ENCODE data around the gene GALNT16. TPM values are rescaled to one million over a fixed set of nuclear protein-coding genes. Genes with fewer than 3 reads are reported as not detected.

GALNT16 gene
- total and polyA plus RNA-seq, 2 of the 8 experiments (the other 6 are each of a cell fraction or from before 2014, with no cell fraction given), result 5.4 to 6.3 TPM

GRCh38 chr14:69231486-69231885 is 28.5 kb upstream of the GALNT16 start:
- H3K4ac ChIP-seq (replicated peaks; ENCODE audit: insufficient read length, low read depth, low read length), result no peak overlapping the region
- H3K4me1 ChIP-seq (replicated peaks in 1 of 4; ENCODE audit: control insufficient read depth in 3 of 4, insufficient read depth in 4 of 4, low read length in 3 of 4), result no peaks in the 10 kb centered on the region
- 84% methylated on average over 2 of the region's 2 CpGs; no CpG with 5 or more reads in 1 of the 2 experiments for WGBS, 2 experiments (ENCODE audit: extremely low coverage in 1 of 2, insufficient coverage in 1 of 2, insufficient read length in 1 of 2, insufficient replicate concordance in 2 of 2, low coverage in 1 of 2, low lambda C conversion rate in 2 of 2, missing lambda C conversion rate in 1 of 2)
- no peak overlapping the region for H3K14ac ChIP-seq (ENCODE audit: insufficient read length)
- H3K23me2 ChIP-seq (ENCODE audit: low read depth, low read length), result no peaks in the 10 kb centered on the region
- H2BK12ac ChIP-seq (ENCODE audit: low read depth, low read length), result no peak overlapping the region
- no peaks in the 10 kb centered on the region for H3K9me3 ChIP-seq (ENCODE audit: insufficient read depth in 2 of 2, low read depth in 1 of 2, low read length in 1 of 2)
- no peak overlapping the region for H3K4me2 ChIP-seq (ENCODE audit: insufficient read depth in 1 of 2, low read depth in 2 of 2, low read length in 2 of 2)
- H3K79me2 ChIP-seq (ENCODE audit: control insufficient read depth in 1 of 2, insufficient read depth in 2 of 2, low read length in 2 of 2), result no peaks in the 10 kb centered on the region
- peaks cover 0 to 1% of the 10 kb centered on the region in 2 experiments for H4K20me1 ChIP-seq (replicated peaks in 1 of 2; ENCODE audit: control insufficient read depth in 1 of 2, insufficient read depth in 2 of 2, low read length in 2 of 2)
- DNase-seq (ENCODE audit: low read depth in 1 of 2, low spot score in 2 of 2), result no peak
- no peak overlapping the region for H3K27ac ChIP-seq (ENCODE audit: low read depth, low read length)
- no peak overlapping the region for H4K5ac ChIP-seq (ENCODE audit: insufficient read length, low read depth, low read length)
- no peak overlapping the region for H3K18ac ChIP-seq (ENCODE audit: extremely low read depth, low read length)
- no peak overlapping the region for H2AK5ac ChIP-seq (ENCODE audit: low read depth, low read length)
- H3K36me3 ChIP-seq (ENCODE audit: control insufficient read depth in 2 of 4, insufficient read depth in 4 of 4, low read length in 3 of 4), result peaks cover 0 to 37% (median 7%) of the 10 kb centered on the region in 4 experiments; a peak in 6 of 8 replicates
- H3K4me3 ChIP-seq (ENCODE audit: extremely low read depth in 1 of 4, insufficient read depth in 2 of 4, low read depth in 3 of 4, low read length in 4 of 4), result no peak overlapping the region
- H2BK20ac ChIP-seq (ENCODE audit: low read length), result no peak overlapping the region
- H2BK5ac ChIP-seq (ENCODE audit: low read depth, low read length), result no peak overlapping the region
- ChIA-PET POLR2A (ENCODE audit: partially characterized antibody) (no interaction called here), CTCF (ENCODE audit: partially characterized antibody) (no interaction called here)
- H2BK120ac ChIP-seq (replicated peaks; ENCODE audit: low read depth, low read length), result no peak overlapping the region
- H3K56ac ChIP-seq (replicated peaks; ENCODE audit: insufficient read length, low read depth, low read length), result no peak overlapping the region
- H3K23ac ChIP-seq (ENCODE audit: insufficient read length), result no peak overlapping the region
- no peaks in the 10 kb centered on the region for H3K27me3 ChIP-seq (replicated peaks in 1 of 4; ENCODE audit: control insufficient read depth in 3 of 4, extremely low read depth in 1 of 4, insufficient read depth in 3 of 4, low read length in 3 of 4)
- no peaks in the 10 kb centered on the region for H3K79me1 ChIP-seq (ENCODE audit: low read depth, low read length)
- no peak overlapping the region for H2AFZ ChIP-seq (ENCODE audit: low read length)
- H3K9ac ChIP-seq (replicated peaks in 1 of 4; ENCODE audit: extremely low read depth in 1 of 4, low read depth in 3 of 4, low read length in 3 of 4), result no peak overlapping the region
- FAIRE-seq, result no peak
- H2BK15ac ChIP-seq (ENCODE audit: low read length), result no peak overlapping the region
- H4K91ac ChIP-seq (replicated peaks; ENCODE audit: insufficient read length, low read length), result no peak overlapping the region
- no peak overlapping the region for H4K8ac ChIP-seq (ENCODE audit: extremely low read depth, insufficient read depth, low read length)
- no peak for TF ChIP-seq EGR1 (IDR thresholded peaks at IDR 0.05; ENCODE audit: borderline replicate concordance, low read depth, low read length)
- no peak for TF ChIP-seq FOSL1 (IDR thresholded peaks at IDR 0.05; ENCODE audit: insufficient read depth, low read depth, low read length)
- TF ChIP-seq POU5F1 (IDR thresholded peaks at IDR 0.05; ENCODE audit: low read depth, low read length), result no peak
- no peak for TF ChIP-seq JUN (IDR thresholded peaks at IDR 0.05; ENCODE audit: low read depth, low read length)
- no peak for TF ChIP-seq BRCA1 (IDR thresholded peaks at IDR 0.05; ENCODE audit: low read depth, low read length)
- no peak for TF ChIP-seq GTF2F1 (IDR thresholded peaks at IDR 0.05; ENCODE audit: borderline replicate concordance, low read depth, low read length)
- TF ChIP-seq E2F6 (IDR thresholded peaks at IDR 0.05), result no peak
- no peak for TF ChIP-seq CTCF (IDR thresholded peaks at IDR 0.05; ENCODE audit: control extremely low read depth in 1 of 3, insufficient read depth in 1 of 3, low read depth in 1 of 3, low read length in 3 of 3)
- TF ChIP-seq SRF (IDR thresholded peaks at IDR 0.05; ENCODE audit: low read depth, low read length), result no peak
- TF ChIP-seq CHD2 (IDR thresholded peaks at IDR 0.05; ENCODE audit: low read length), result no peak
- TF ChIP-seq ASH2L (IDR thresholded peaks at IDR 0.05; ENCODE audit: low read length), result no peak
- TF ChIP-seq BCL11A (IDR thresholded peaks at IDR 0.05; ENCODE audit: low read depth in 2 of 2, low read length in 2 of 2), result no peak
- no peak for TF ChIP-seq CHD1 (IDR thresholded peaks at IDR 0.05; ENCODE audit: low read depth, low read length)

Data from H1 (cell line).